ENCODE data around the gene CCDC71.

CCDC71 gene

DNA sequence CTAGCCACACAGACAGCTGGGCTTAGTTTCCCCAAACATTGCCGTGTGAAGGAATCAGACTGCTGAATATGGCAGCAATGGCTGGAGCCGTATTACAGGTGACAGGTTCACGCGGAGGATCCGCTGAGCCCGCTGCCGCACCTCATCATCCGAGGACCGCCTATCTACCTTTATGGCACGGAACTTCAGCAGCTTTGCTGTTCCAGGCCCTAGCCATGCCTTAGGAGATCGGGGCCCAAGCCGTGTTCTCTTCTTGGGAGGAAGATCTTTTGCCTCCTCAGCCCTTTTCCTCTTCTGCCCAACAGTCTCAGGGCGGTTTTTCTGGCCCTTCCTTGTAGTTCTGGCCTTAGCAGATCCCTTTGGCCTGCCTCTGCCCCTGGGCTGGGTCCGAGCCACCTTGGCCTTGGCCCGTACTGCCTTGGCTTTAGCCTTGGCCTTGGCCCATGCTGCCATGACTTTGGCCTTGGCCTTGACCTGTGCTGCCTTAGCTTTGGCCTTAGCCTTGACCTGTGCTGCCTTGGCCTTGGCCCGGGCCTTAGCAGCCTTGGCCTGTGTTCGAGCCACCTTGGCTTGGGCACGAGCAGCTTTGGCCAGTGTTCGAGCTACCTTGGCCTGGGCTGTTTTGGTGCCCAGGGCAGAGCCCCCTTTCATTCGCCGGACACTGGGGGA, 3.2 kb downstream of the CCDC71 start:
- no peak for DNase-seq (ENCODE audit: low spot score)
- TF ChIP-seq, protein P1, sequence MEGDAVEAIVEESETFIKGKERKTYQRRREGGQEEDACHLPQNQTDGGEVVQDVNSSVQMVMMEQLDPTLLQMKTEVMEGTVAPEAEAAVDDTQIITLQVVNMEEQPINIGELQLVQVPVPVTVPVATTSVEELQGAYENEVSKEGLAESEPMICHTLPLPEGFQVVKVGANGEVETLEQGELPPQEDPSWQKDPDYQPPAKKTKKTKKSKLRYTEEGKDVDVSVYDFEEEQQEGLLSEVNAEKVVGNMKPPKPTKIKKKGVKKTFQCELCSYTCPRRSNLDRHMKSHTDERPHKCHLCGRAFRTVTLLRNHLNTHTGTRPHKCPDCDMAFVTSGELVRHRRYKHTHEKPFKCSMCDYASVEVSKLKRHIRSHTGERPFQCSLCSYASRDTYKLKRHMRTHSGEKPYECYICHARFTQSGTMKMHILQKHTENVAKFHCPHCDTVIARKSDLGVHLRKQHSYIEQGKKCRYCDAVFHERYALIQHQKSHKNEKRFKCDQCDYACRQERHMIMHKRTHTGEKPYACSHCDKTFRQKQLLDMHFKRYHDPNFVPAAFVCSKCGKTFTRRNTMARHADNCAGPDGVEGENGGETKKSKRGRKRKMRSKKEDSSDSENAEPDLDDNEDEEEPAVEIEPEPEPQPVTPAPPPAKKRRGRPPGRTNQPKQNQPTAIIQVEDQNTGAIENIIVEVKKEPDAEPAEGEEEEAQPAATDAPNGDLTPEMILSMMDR (IDR thresholded peaks at IDR 0.05; ENCODE audit: extremely low read depth, insufficient read depth, missing control alignments) = no peak
- in situ Hi-C loops (cut with MboI; ENCODE audit: low pct_unique_long_range_greater_than_20kb, low sequenced_read_pairs, unreplicated experiment) = loop anchor here (25.0 kb wide), 1 partner anchor 274 kb away; the partner anchor contains the start of gene NICN1

GRCh38 chr3:49161808-49162530, 4.2 kb downstream of the CCDC71 start:
- TF ChIP-seq, protein P1 (IDR thresholded peaks at IDR 0.05; ENCODE audit: extremely low read depth, insufficient read depth, missing control alignments) = no peak
- no peak for DNase-seq (ENCODE audit: low spot score)
- in situ Hi-C loops (cut with MboI; ENCODE audit: low pct_unique_long_range_greater_than_20kb, low sequenced_read_pairs, unreplicated experiment) = loop anchor here (25.0 kb wide), 1 partner anchor 275 kb away; the partner anchor contains the start of gene NICN1

- no peak for DNase-seq (ENCODE audit: low spot score)
- in situ Hi-C loops (cut with MboI; ENCODE audit: low pct_unique_long_range_greater_than_20kb, low sequenced_read_pairs, unreplicated experiment) = loop anchor here (25.0 kb wide), 1 partner anchor 276 kb away; the partner anchor contains the start of gene NICN1
- TF ChIP-seq, protein P1 (IDR thresholded peaks at IDR 0.05; ENCODE audit: extremely low read depth, insufficient read depth, missing control alignments) = no peak
Measured at GRCh38 chr3:49161197-49161596, 4.9 kb downstream of the CCDC71 start.

DNA sequence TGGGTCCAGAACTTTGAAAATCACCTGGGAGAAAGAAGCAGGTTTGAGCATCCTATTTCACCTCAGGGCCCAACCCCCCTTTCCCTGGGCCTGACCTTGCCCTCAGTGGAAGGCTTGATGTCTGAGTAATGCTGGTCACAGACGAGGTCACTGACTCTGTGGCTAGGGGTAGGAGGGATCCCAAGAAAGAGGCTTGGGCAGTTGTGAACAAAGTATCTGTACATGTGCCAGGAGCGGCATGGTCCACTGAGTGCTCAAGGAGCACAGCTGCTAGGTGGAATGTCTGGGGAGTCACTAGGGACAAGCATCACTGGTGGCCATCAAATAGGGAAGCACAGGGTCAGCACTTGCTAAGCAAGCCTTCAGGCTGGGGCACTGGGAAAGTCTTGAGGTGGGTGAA, 7.3 kb downstream of the CCDC71 start:
- DNase-seq (ENCODE audit: low spot score) = no peak
- TF ChIP-seq, protein P1 (IDR thresholded peaks at IDR 0.05; ENCODE audit: extremely low read depth, insufficient read depth, missing control alignments) = no peak
- in situ Hi-C loops (cut with MboI; ENCODE audit: low pct_unique_long_range_greater_than_20kb, low sequenced_read_pairs, unreplicated experiment) = loop anchor here (25.0 kb wide), 1 partner anchor 279 kb away; the partner anchor contains the start of gene NICN1

GRCh38 chr3:49158103-49158709, 7.9 kb downstream of the CCDC71 start:
- peak; percentile 49 for DNase-seq (ENCODE audit: low spot score)
- in situ Hi-C loops (cut with MboI; ENCODE audit: low pct_unique_long_range_greater_than_20kb, low sequenced_read_pairs, unreplicated experiment) = loop anchor here (25.0 kb wide), 1 partner anchor 279 kb away; the partner anchor contains the start of gene NICN1
- TF ChIP-seq, protein P1 (IDR thresholded peaks at IDR 0.05; ENCODE audit: extremely low read depth, insufficient read depth, missing control alignments) = peak; percentile 59

DNA sequence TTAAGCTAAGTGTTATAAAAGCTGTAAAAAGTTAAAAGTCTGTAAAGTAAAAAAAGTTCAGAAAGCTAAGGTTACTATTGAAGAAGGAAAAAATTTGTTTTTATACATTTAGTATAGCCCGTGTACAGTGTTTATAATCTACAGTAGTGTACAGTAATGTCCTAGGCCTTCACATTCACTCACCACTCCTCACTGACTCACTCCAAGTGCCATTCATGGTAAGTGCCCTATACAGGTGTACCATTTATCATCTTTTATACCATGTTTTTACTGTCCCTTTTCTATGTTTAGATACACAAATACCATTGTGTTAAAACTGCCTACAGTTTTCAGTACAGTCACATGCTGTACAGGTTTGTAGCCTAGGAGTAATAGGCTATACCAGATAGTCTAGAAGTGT, 8.8 kb downstream of the CCDC71 start:
- DNase-seq (ENCODE audit: low spot score) = no peak
- in situ Hi-C loops (cut with MboI; ENCODE audit: low pct_unique_long_range_greater_than_20kb, low sequenced_read_pairs, unreplicated experiment) = loop anchor here (25.0 kb wide), 1 partner anchor 280 kb away; the partner anchor contains the start of gene NICN1
- TF ChIP-seq, protein P1 (IDR thresholded peaks at IDR 0.05; ENCODE audit: extremely low read depth, insufficient read depth, missing control alignments) = no peak
